GM18868 (cell line): Measurements from ENCODE around the gene LELP1.
"Not testable (repeated sequence)": the region's sequence is repeated elsewhere in the genome, so short reads cannot be mapped to it uniquely, and the experiment has no call there.

ENCODE experiments used
- ATAC-seq: cut with Tn5 transposase; IDR thresholded peaks from one replicate; pipeline ENCODE4 v1.9.1; 2021; ENCODE audit warnings: mild to moderate bottlenecking, moderate library complexity; ENCODE audit not compliant: unreplicated experiment

Gene LELP1

DNA sequence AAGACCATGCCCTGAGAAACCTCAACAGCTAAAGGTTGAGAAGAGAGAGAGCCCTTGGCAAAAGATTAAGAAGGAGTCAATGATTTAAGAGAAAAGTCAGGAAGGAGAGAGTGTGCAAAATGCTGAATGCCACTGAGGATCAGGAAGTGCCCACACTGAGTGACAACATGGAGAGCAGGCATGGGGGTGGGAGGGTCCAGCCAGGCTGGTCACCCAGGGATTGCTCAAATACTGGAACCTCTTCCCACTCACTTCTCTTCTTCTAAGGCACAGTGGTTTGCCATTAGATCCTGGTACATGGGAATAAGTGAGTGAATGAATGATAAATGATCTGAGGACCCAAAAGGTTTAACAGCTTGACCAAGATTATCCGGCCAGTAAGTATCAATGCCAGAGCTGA is 25.3 kb downstream of the LELP1 start:
- no peak for ATAC-seq

- not testable (repeated sequence) for ATAC-seq
These were observed 26.0 kb downstream of the LELP1 start for GRCh38 chr1:153229076-153229829.

- ATAC-seq: no peak
These were observed 28.1 kb downstream of the LELP1 start for GRCh38 chr1:153231363-153231762.

DNA sequence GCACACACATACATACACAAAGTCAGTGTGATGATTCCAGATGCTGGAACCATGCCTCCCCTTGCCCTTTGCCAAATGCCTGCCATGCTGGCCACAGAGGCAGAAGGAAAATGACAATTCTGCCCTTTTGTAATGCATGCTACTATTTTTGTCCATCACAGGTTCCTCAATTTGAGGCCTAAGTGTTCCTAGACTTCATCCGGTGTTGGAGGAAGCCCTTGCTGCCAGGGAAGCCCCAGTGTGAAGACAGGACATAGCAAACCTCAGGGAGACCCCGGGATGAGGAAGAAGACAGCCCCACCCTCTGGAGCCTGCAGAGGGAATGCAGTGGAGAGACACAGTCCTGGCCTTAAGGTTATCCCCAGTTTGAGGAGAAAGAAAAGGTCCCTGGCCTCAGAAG is 28.6 kb downstream of the LELP1 start:
- ATAC-seq: no peak

DNA sequence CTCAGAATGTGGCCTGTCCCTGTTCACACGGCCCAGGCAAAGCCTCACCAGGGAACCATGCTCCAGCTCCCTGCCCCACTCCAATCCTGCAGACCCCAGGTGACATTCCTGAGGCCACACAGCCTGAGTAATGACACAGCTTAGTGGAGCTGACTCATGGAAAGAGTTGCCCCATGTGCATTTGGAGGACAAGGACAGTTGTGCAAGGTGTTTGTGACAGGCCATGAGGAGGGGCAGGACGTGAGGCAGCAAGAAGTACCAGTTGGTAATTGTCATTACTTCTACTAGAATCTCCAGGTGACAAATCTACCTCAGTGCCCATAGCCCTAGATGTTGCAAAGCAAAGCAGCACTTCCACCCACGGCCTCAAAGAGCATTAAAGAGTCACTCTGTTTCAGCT is 29.3 kb downstream of the LELP1 start:
- no peak for ATAC-seq

- no peak for ATAC-seq
These were observed 30.2 kb downstream of the LELP1 start for GRCh38 chr1:153233448-153233847.

GRCh38 chr1:153238527-153238926 is 35.3 kb downstream of the LELP1 start:
- ATAC-seq: no peak

DNA sequence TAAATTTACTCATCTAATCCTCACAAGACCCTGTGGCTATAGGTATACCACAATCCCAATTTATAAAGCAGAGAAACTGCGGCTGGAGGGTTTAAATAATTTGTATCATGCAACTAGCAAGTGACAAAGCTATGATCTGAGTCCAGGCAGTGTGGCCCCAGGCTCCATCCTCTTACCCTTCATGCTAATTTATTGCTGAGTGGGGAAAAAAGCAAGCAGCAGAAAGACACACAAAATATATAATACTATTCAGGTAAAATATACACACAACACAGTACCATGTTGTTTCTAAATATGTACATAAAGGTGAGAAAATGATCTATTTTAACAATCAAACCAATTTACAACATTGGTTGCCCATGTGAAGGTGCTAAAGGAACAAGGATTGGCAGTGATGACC is 38.9 kb downstream of the LELP1 start:
- ATAC-seq: no peak

DNA sequence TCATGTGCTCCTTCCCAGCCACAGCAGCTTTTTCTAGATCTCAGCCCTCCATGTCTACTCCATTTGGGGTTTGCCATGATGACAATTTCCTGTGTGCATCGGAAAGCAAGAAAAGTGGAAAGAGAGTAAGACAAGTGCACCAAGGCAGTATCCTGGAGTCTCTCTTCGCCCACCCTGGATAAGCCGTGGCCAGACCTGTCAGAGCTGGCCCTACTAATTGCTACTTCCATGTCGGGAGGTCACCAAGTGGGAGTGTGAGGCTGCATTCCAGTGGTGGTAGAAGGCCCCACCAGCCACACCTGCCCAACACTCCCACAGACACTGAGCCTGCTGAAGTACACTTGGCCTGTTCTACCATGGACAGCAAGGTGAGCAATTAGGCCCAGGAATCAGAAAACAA is 42.2 kb downstream of the LELP1 start:
- no peak for ATAC-seq

GRCh38 chr1:153246018-153246417 is 42.8 kb downstream of the LELP1 start:
- no peak for ATAC-seq

DNA sequence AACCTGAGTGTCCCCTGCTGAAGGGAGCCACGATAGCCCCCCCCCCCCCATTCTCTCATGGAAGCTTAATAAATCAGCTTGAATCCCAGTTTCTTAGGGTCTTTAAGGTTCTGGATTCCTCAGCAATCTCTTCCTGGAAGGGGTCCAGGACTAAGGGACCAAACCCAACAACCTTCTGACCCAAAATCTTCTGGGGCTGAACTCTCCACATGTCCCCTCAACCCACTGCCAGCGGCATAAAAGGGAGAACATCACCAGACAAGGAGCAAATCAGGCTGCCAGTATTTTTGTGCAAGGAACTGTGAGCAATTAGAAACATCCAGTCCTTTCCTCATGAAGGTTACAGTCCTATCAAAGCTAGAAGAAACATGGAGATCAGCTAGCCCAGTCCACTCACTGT is 43.6 kb downstream of the LELP1 start:
- no peak for ATAC-seq

DNA sequence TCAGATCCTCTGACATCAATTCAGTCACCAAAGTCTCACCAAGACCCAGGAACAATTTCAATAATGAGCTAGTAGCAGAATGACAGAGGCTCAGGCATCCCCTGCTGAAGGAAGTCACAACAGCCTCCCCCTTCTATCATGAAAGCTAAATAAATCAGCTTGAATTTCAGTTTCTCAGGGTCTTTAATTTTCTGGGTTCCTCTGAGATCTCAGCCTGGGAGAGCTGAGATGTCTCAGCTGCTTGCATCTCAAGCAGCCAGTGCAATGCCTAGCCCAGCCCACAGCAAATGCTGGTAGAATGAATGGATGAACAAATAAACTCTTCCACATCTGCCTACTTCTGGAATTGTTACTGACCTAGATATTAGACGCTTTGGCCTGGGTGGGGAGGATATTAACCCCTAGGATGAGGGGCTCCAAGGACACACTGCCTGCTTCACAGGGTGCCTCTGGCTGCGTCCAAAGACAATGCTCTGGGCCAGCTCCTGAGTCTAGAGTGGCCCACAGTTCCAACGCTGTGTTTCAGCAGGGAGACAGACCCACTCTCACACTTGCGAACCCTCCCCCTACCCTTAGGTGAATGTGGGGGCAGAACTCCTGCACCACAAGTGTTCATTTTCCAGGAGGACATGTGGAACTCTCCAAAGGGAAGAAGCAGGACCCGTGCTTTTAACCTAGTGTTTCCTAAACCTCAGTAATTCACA is 45.1 kb downstream of the LELP1 start:
- no peak for ATAC-seq

GRCh38 chr1:153250166-153250565 is 46.9 kb downstream of the LELP1 start:
- no peak for ATAC-seq

GRCh38 chr1:153251087-153251486 is 47.9 kb downstream of the LELP1 start:
- ATAC-seq: no peak

DNA sequence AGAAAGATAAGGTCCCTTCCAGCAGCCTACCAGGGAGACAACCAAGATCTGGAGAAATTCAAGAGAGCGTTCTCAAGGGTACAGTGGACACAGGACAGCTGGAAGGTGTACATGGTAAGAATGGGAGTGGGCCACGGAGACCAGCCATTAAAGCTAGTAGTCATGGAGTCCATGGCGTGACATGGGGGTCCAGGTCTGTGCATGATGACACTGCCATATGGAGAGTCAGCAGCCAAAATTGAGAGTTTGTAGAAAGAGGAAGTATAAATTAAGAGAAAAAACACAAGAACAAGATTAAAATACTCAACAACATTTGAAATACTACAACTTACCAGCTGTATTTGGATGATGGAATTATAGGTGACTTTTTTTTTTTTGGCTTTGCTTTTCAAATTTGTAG is 48.3 kb downstream of the LELP1 start:
- ATAC-seq: no peak

DNA sequence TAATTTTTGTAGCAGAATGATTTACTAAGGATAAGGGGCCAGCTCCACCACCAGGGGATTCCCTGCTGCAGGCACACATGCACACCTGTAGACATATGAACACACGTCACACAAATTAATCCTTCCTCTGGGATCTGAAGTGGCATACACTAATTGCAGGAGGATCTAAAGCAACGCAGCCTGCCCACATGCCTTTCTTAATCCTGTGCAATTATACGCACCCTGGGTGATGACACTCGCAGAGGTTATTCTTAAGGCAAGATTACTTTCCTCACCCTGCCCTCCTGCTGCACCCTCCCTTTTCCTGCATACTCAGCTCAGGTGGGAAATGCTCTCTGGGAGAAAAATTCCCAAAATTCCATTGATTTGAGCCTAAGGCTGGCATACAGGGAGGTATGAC is 48.8 kb downstream of the LELP1 start:
- ATAC-seq: no peak

- no peak for ATAC-seq
These were observed 49.8 kb downstream of the LELP1 start for GRCh38 chr1:153253076-153253475.

DNA sequence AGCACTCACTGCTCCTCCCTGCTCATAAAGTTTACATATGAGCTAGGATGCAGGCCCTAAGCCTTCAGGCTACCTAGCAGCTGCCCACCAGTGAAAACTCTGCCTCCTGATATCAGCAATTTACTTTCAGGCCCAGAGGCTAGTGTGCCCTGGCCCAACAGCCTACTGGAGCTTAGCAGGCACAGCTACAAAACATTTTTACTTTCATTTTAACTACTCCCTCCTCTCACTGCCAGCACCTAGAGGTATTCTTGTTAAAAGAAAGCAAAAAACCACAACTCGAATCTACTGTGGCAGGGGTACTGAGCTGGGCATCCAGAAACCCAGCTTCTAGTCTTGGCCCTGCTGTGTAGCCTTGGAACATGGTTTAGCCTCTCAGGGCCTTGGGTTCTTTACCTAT is 50.5 kb downstream of the LELP1 start:
- peak; percentile 74 for ATAC-seq
